ENCODE measurements around the gene ZNRF3.
"Not testable (repeated sequence)": the region's sequence is repeated elsewhere in the genome, so short reads cannot be mapped to it uniquely, and the experiment has no call there.

Gene ZNRF3

DNA sequence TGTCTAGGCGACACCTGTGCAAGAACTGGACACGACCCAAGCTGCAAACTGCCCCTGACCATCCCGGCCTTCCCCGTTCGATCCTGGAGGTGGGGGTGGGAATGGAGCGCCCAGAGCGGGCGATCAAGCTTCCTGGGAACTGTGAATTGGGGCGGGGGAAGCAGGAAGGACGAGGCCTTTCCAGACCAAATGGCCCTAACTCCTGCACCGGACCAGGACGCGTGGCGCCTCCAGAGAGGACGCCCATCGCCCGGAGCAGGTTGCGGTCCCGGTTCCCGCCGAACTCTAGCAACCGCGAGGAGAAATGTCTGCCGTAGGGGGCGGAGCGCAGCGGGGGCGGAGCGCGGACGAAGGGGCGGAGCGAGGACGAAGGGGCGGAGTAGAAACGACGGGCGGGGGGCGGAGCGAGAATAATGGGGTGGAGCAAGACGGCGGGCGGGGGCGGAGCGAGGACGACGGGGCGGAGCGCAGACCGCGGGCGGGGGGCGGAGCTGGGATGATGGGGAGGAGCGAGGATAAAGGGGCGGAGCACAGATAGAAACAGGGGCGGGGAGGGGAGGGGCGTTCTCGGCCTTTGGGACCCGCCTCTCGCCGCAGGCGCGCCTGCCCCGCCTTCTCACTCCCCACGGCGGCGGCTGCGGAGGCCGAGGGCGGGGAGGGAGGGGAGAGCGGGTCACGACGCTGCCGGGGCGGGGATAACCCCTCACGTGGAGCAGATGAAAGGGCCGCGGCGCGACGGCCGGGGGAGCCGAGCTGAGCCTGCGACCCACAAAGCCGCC lies at the start of gene ZNRF3:
ZNRF3 (plus strand) TSS at position 695 of the 779 bp plus-strand sequence. CDS start 195 bp downstream, outside the sequence.
- peak; percentile 75 for DNase-seq

DNA sequence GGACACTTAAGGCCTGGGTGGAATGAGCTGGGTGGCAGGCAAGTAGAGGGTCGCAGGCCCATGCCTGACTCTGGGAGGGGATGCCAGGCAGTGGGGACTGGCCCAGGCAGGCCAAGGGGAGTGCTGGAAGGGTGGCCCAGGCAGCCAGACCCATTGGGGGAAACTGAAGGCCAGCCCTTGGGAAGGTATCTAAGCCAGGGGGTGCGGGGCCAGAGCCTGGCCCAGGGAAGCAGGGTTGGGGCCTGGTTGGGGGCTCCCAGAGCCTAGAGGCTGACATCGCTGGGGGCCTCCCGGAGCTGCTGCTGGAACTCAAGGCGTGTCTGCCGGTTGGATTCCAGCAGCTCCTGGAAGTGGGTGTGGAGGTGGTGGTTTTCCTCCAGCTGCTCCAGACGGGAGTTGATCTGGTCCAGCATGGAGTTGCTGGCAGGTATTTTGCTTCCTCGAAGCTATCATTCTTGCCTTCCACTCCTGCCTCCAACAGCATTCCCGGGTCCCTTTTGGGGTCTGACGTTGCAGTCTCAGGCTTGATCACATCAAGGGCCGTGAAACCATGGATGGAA lies 47.7 kb upstream of the ZNRF3 start:
- DNase-seq: no peak

DNA sequence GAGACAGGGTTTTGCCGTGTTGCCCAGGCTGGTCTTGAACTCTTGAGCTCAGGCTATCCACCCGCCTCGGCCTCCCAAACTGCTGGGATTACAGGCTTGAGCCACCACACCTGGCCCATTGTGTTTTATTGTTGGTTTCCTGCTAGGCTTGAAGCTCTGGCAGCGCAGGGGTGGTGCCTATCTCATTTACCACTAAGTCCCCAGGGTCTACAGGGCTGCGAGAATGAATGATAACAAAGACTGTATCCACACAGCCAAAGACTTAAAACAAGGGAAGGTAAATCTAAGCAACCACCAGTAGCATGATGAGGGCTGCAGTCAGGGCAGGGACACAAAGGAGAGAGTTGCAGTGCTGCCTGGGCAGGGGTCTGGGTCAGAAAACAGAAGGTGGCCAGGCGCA lies 45.7 kb upstream of the ZNRF3 start:
- no peak for DNase-seq

DNA sequence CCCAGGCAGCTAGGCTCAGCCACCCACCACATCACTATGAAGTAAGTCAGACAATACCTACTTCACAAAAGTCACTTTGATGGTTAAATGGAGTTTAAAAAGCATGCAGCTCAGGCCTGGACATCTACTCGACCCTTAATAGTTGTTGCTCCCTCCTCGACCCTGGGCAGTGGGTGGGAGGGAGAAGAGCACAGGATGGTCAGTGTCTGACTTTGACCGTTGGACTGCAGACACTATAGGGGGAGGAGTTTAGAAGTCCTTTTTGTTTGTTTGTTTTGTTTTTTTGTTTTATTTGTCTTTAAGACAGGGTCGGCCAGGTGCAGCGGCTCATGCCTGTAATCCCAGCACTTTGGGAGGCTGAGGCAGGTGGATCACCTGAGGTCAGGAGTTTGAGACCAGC lies 44.4 kb upstream of the ZNRF3 start:
- DNase-seq: no peak

DNA sequence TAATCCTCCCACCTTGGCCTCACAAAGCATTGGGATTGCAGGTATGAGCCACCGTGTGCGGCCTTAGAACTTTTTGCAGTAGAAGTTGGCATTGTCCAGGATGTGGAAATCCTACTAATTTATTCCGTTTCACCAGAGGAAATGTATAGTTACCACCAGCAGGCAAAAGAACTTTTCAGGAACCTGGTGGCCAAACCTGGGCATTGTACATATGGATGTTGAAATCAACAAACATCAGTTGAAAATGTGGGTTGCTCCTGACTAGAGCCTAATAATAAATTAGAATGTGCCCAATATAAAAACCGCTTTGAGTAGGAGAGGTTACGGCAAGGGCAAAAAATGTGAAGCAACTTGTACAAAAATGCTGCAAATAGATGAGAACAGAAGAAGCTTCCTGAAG lies 42.3 kb upstream of the ZNRF3 start:
- DNase-seq: no peak

DNA sequence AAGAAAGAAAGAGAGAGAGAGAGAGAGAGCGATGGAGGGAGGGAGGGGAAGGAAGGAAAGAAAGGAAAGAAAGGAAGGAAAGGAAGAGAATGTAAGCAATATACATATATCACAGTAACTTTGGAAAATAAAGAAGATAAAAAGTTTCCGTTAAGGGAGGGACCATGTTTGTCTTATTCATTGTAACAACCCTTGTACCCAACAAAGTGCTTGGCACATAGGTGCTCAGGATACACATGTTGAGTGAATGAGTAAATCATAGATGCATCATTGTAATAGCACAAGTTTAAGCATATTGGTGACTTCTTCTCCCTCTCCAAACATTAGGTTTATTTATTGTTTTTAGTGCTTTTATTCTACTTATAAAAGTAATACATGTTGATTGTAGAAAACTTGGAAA lies 39.7 kb upstream of the ZNRF3 start:
- no peak for DNase-seq

DNA sequence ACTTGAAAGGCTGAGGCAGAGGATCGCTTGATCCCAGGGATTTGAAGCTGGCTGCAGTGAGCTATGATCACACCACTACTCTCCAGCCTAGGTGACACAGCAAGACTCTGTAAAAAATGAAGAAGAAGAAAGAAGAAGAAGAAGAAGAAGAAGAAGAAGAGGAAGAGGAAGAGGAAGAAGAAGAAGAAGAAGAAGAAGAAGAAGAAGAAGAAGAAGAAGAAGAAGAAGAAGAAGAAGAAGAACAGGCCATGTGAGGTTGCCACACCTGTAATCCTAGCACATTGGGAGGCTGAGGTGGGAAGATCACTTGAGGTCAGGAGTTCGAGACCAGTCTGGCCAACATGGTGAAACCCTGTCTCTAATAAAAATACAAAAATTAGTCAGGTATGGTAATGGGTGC lies 39.1 kb upstream of the ZNRF3 start:
- not testable (repeated sequence) for DNase-seq

DNA sequence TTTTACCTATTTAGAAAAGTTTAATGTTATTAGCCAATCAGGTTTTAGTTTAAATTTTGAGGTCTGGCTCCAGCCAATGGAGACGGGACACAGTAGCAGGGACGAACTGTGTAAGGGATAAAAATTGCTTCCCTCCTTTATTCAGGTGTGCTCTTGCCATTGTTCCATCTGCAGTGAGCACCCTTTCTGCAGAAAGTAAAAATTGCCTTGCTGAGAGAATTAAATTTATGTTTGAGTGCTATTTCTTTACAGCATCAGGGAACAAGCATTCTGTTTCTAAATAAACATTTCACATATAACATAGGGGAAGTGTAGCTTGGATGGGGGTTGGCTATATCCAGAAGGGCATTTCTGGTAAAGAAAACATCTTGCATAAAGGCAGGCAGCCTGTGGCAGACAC lies 36.4 kb upstream of the ZNRF3 start:
- DNase-seq: no peak

DNA sequence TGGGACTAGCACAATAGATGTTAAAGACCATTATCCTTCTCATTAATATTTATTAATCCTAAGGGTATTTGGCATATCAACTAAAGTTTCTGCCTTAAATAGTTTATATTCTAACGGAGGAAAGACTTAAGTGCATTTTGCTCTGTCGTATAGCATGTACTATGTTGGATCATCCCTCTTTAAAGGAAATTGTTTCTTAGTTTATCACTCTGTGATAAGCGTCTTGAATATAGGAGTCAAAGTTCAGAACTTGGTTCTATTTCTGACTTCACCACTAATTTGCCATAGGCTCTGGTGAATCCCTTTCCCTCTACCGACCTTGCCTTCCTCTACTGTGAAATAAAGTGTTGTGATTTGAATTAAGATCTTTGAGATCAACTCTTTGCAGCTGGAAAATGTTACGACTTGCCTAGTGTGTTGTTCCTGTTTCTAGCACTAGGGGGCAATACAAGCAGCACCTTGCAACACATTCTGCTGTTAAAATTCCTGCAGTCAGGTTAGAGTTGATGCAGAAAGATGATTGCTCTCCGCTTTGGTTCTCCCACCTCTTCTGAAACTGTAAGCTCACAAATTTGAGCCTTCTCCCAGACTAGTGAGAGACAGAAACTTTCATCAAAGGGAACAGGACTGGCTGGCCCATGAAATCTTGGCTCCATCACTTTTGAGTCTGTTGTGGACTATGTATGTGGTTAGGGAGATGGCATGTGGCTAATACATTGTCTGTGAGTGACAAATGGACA lies 27.8 kb upstream of the ZNRF3 start:
- peak; percentile 68 for DNase-seq

DNA sequence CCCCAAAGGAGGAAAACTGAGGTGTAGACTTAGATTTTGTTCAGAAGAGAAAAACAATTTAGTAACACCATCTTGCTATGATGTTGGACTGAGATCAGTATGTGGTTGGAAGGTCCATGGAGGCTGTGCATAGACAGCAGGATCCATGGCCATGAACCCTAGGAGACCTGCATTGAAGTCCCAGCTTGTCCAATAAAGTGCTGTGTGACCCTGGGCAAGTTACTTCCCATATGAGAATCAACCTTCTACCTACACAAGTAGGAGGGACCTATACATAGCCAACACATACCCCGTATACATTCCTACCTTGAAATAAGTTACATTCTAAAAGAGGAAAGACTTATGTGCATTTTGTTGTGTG lies 27.3 kb upstream of the ZNRF3 start:
- DNase-seq: no peak

DNA sequence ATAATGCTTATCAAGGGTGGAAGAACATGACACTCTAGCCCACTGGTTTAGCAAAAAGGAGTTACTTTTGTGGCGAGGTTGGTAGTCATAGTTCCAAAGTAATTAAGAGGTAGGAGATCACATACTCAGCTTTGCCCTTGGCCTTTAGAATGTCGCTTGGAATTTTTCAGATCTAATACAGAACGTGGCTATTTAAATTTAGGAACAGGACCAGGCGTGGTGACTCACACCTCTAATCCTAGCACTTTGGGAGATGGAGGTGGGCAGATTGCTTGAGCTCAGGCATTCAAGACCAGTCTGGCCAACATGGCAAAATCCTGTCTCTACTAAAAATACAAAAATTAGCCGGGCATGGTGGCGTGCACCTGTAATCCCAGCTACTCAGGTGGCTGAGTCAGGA lies 26.1 kb upstream of the ZNRF3 start:
- DNase-seq: no peak

DNA sequence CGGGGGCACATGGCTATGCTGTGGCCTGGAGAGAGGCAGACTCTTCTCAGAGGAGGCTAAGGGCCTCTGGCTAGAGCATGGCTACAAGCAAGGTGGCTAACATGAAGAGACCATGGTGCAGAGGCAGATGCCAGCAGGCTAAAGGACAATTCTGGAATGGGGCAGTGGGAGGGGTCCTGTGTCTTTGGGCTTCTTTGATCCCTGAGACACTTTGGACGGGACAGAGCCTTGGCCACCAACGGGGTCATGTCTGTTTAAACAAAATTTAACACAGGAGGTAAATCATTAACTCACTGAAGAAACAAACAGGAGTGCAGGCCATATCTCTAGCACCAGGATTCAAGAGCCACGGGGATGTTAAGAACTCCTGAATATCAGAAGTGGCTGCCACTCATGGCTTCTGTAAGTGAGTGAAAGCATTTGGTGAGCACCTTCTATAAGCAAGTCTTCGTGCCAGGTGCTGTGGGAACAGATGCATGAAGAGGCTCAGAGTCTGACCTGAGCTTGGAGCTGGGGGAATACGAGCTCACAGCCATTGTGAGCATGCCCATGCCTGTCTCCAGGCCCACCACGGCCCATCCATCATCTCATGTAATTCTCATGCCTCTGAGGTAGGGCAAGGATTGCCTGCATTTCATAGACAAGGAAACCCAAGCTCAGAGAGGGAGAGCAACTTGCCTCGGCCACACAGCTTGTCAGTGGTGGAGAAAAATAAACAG lies 18.3 kb upstream of the ZNRF3 start:
- DNase-seq: no peak

DNA sequence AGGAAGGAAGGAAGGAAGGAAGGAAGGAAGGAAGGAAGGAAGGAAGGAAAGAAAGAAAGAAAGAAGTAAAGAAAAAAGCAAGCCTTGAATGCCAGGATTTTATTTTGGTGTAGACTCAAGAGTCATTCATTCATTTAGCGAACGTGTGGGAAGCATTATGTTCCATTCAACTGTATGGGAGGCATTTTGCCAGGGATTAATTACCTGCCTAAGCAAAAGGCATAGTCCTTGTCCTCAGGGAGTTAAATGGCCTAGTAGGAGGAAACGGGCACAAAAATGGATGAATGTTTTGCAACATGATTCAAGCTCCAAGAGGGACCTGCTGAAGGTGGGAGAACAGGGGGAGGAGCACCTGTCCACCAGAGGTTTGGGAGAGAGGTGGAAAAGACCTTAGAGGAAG lies 16.2 kb upstream of the ZNRF3 start:
- no peak for DNase-seq

DNA sequence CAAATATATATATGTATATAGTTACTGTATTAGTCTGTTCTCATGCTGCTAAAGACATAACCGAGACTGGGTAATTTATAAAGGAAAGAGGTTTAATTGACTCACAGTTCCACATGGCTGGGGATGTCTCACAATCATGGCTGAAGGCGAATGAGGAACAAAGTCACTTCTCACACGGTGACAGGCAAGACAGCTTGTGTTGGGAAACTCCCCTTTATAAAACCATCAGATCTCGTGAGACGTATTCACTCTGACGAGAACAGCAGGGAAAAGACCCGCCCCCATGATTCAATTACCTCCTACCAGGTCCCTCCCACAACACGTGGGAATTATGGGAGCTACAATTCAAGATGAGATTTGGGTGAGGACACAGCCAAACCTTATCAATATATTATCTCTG lies 15.0 kb upstream of the ZNRF3 start:
- not testable (repeated sequence) for DNase-seq

DNA sequence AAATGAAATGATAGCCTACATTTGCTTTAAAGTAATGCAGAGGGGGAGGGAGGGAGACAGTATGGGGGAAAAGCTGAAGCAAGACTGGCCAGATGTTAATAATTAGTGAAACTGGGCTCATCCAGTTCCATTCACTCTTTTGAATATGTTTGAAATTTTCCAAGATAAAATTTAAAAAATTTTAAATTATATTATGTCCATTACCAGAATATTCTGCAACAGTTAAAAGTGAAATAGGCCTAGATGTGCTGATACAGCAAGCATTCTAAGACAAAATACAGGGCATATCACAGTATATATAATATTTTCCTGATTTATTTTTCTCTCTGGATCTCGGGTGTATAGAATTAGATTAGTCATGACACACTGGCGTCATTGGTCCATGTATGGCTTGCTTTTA lies 13.6 kb upstream of the ZNRF3 start:
- no peak for DNase-seq

DNA sequence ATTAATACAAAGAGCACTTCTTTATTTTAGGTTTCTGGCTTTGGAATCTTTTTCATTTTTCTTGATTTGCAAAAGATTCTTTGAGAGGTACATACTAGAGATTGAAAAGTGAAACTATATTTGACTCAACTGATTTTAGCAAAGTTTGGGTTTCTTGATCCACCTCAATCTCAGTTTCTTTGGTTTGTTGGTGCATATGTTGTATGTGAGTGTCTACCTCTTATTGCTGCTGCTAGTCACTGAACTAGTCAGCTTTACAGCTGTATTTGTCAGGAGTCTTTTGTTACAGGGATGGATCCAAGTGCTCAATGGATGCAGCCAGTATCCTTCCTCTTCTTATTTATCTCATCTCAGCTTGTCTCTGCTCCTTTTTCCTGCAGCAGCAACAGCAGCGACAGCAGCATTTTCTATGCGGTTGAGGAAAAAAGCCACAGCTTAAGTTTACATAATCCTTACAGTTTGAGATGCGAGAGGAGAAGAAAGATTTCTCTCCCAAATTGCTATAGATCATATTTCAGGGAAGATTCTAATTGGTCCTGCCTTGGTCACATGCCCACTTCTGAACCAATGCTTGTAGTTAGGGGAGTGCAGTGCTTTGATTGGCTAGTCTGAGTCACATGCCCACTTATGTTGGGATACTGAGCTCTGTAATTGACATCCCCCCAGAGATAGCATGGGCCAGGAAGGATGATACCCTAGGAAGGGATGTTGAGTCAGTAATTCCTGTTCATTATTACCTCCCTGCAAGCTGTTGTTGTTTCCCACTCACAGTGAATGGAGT lies 10.0 kb upstream of the ZNRF3 start:
- DNase-seq: no peak

DNA sequence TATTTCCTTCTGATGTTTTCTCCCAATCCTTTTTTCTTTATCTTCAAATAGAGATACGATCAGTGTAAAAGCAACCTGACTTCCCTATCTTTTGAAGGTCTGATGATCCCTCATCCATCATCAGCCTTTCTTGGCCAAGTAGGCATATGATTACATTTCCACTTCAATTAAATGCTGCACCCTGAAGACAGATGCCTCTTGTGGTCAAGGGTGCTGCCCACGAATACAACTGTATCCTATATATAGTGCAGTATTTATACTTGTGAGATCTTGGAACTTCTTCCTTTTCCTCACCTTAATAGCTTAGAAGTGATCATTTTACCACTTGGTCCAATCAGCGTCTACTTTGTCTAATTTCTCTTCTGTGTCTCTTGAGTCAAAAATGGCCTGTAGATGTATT lies 9.3 kb upstream of the ZNRF3 start:
- no peak for DNase-seq

DNA sequence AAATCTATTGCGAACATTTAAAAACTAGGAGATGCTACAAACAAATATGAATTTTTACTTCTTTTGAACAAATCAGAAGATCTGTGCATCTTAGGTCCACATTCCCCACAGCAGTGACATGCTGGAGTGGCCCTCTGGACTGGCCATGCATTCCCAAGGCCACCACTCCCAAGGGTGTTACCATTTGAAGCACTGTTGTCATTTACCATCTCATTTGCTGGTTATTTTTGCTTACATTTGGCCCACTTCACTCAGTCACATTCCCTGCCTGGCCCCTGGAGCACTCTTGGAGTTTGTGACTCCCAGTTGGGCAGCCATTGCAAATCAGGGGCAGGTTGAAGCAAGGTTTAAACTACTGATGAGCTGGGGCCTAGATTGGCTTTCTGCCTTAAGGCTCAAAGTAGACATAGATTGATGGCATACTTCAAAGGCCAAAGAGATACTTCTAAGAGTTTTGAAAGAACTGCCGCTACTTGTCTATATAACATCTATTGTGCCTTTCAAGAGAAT lies 8.5 kb upstream of the ZNRF3 start:
- DNase-seq: no peak

DNA sequence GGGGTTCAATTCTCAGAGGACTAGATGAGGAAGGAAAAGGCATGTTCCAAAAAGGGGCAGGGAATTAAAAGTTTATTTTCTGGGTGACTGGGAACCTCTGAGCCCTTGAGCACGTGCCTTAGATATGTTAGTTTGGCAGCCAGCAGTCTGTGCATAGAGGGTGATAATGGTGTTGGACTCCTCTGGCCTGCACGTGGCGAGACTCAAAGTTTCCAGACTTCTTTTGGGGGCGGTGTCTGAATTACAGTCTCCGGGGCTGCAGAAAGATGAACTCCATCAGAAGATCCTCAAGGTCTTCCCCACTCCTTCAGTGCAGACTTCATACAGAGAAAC lies 861 bp upstream of the ZNRF3 start:
- DNase-seq: no peak

DNA sequence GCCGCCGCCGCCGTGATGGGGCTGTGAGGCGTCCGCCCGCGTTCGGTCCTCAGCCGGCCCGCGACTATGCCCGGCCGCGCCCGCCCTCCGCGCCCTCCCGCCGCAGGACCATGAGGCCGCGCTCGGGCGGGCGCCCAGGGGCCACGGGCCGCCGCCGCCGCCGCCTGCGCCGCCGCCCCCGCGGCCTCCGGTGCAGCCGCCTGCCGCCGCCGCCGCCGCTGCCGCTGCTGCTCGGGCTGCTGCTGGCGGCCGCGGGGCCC lies 215 bp downstream of the ZNRF3 start:
- no peak for DNase-seq

DNA sequence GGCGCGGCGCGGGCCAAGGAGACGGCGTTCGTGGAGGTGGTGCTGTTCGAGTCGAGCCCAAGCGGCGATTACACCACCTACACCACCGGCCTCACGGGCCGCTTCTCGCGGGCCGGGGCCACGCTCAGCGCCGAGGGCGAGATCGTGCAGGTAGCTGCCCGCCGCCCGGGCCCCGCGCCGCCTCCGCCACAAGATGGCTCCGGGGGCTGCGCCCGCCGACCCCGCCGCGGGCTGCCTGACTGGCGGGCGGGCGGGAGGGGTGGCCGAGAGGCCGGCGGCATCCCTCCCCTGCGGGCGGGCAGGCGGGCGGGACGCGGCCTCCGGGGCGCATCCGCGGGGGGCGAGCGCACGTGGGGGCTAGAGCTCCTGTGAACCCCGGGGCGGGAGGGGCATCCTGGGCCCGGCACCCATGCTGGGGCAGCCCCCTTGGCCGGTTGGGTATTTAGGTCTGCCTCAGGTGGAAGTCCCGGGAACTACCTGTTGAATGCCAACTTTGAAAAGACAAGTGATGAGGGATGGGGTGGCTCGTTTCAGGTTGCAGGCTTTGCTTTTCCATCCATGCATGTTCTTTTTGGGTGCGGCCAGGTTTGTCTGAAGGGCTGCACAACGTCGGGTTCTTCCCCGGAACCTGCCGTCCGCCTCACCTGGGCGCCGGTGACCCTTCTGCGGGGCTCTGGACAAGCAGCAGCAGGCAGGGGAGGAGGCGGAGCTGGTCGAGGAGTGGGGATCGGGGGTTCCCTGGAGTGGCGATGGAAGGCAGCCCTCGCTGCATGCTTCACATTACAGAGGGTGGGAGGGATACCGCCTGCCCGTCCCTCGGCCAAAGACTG lies 760 bp downstream of the ZNRF3 start:
- DNase-seq: no peak

DNA sequence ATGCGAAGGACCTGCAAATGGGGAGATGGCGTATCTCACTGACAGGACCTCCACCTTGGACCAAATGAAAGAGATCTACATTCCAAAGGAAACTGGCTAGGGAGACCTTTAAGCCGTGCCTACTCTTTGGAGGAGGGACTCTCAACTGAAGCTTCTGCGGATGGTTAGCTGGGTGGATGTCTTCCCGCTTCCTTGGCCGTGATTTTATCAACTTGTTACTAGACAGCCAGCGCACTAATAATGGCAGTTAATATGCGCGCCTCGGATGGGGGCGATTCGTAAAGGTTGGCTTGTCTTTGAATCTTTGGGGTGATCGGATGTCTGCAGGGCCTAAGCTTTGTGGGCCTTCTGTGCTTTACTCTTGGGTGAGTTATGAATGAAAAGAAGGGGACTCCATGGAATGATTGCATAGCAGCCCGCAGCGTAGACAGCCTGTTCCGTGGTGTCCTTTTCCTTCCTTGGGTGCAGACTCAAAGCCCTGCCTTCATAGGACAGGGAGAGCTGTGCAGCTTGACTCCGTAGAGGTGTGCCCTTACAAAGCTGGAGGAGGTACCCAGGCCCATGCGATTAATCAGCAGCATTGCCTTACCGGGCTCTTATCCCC lies 1.5 kb downstream of the ZNRF3 start:
- peak; percentile 41 for DNase-seq
